Measurements from ENCODE around the gene THBS1. TPM values are rescaled to one million over a fixed set of nuclear protein-coding genes. Genes with fewer than 3 reads are reported as not detected.

The THBS1 gene
- total and polyA plus RNA-seq, 4 donors = 35.3 to 544 (median 325) TPM

DNA sequence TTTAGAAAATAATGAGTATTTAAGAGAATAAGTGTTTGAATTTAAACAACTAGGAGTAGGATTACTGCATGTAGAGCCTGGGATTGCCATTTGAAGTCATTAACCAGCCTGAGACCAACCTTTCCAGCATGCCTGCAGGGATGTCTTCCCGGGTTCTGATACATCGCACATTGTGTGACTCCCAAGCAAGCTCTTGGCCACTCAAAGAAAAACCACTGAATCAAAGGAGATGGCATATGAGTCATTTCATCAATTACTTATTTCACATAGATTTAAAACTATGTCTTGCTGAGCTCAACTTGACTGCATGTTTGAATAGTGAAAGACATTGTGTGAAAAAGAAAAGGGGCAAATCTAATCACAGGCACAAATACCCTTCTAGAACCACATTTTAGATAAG, 15.0 kb upstream of the THBS1 start:
- Histone ChIP-seq H3K27me3 (ENCODE audit: control insufficient read depth in 3 of 3, insufficient read depth in 3 of 3, low read length in 2 of 3) (no peaks in the 10 kb centered on the region), H3K9me3 (ENCODE audit: control insufficient read depth in 4 of 4, insufficient read depth in 3 of 4, low read length in 3 of 4) (no peaks in the 10 kb centered on the region), H3K9ac (ENCODE audit: insufficient read depth in 1 of 2, low read length in 2 of 2) (no peak overlapping the region), H3K4me3 (no peak overlapping the region), H3K27ac (ENCODE audit: low read depth in 1 of 2, low read length in 1 of 2) (no peak overlapping the region), H3K36me3 (ENCODE audit: control insufficient read depth in 4 of 4, insufficient read depth in 4 of 4, low read length in 4 of 4) (no peaks in the 10 kb centered on the region), H3K4me1 (ENCODE audit: control insufficient read depth in 5 of 5, insufficient read depth in 5 of 5, low read length in 5 of 5) (peaks cover 0 to 11% (median 2%) of the 10 kb centered on the region in 5 donors)
- DNase-seq (no peak), ATAC-seq (ENCODE audit: insufficient read depth, low FRiP score) (no peak)
- 96 to 98% methylated on average over 2 of the region's 2 CpGs for WGBS, 2 donors
- TF ChIP-seq, protein P1, sequence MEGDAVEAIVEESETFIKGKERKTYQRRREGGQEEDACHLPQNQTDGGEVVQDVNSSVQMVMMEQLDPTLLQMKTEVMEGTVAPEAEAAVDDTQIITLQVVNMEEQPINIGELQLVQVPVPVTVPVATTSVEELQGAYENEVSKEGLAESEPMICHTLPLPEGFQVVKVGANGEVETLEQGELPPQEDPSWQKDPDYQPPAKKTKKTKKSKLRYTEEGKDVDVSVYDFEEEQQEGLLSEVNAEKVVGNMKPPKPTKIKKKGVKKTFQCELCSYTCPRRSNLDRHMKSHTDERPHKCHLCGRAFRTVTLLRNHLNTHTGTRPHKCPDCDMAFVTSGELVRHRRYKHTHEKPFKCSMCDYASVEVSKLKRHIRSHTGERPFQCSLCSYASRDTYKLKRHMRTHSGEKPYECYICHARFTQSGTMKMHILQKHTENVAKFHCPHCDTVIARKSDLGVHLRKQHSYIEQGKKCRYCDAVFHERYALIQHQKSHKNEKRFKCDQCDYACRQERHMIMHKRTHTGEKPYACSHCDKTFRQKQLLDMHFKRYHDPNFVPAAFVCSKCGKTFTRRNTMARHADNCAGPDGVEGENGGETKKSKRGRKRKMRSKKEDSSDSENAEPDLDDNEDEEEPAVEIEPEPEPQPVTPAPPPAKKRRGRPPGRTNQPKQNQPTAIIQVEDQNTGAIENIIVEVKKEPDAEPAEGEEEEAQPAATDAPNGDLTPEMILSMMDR (IDR thresholded peaks at IDR 0.05; ENCODE audit: control extremely low read depth, extremely low read depth) = no peak

DNA sequence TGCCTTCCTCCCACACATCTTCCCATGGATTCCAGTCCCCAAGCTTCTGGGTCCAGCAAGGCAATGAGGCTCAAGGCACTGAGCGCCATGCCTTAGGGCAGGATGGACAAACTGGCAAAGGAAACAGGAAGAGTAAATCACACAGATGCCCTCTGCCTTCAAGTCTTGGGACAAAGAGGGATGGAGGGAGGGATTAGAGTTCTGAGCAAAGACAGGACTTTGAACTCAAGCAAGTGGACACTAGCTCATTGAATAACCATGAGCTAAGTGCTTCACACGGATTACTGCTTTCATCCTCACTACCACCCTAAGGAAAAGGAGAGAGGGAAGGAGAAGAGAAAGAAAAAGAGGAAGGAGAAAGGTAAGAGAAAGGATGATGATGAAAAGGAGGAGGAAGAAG, 7.6 kb upstream of the THBS1 start:
- ATAC-seq (ENCODE audit: insufficient read depth, low FRiP score) (no peak), DNase-seq (no peak)
- H3K9me3 ChIP-seq (ENCODE audit: control insufficient read depth in 4 of 4, insufficient read depth in 3 of 4, low read length in 3 of 4) = no peaks in the 10 kb centered on the region
- 90 to 95% methylated on average over 2 of the region's 2 CpGs for WGBS, 2 donors
- H3K27me3 ChIP-seq (ENCODE audit: control insufficient read depth in 3 of 3, insufficient read depth in 3 of 3, low read length in 2 of 3) = no peaks in the 10 kb centered on the region
- no peak overlapping the region for H3K4me3 ChIP-seq
- H3K27ac ChIP-seq (ENCODE audit: low read depth in 1 of 2, low read length in 1 of 2) = no peak overlapping the region
- no peaks in the 10 kb centered on the region for H3K36me3 ChIP-seq (ENCODE audit: control insufficient read depth in 4 of 4, insufficient read depth in 4 of 4, low read length in 4 of 4)
- TF ChIP-seq, protein P1 (IDR thresholded peaks at IDR 0.05; ENCODE audit: control extremely low read depth, extremely low read depth) = no peak
- peaks cover 0 to 25% (median 2%) of the 10 kb centered on the region in 5 donors for H3K4me1 ChIP-seq (ENCODE audit: control insufficient read depth in 5 of 5, insufficient read depth in 5 of 5, low read length in 5 of 5)
- H3K9ac ChIP-seq (ENCODE audit: insufficient read depth in 1 of 2, low read length in 2 of 2) = no peak overlapping the region

DNA sequence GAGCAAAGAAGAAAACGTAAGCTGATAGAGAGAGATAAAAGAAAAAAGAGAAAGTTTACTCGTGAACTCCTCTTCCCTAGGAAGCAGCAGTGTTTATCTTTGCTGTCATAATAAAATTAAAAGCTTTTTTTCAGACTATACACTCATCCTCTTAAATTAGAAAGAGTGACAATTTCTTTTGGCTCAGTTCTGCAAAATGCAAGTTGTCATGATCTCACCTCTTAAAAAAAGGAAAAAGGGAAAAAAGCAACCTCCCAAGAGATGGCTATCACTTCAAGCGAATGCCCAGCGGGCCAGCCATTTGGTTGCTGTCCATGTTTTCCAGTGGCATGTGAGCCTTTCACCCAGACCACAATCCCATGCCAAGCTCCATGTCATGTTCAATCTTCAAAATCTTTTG, 7.0 kb upstream of the THBS1 start:
- ATAC-seq (ENCODE audit: insufficient read depth, low FRiP score) (no peak), DNase-seq (no peak)
- TF ChIP-seq, protein P1 (IDR thresholded peaks at IDR 0.05; ENCODE audit: control extremely low read depth, extremely low read depth) = no peak
- Histone ChIP-seq H3K9me3 (ENCODE audit: control insufficient read depth in 4 of 4, insufficient read depth in 3 of 4, low read length in 3 of 4) (no peaks in the 10 kb centered on the region), H3K27me3 (ENCODE audit: control insufficient read depth in 3 of 3, insufficient read depth in 3 of 3, low read length in 2 of 3) (no peaks in the 10 kb centered on the region), H3K4me1 (ENCODE audit: control insufficient read depth in 5 of 5, insufficient read depth in 5 of 5, low read length in 5 of 5) (peaks cover 0 to 30% (median 4%) of the 10 kb centered on the region in 5 donors), H3K36me3 (ENCODE audit: control insufficient read depth in 4 of 4, insufficient read depth in 4 of 4, low read length in 4 of 4) (no peaks in the 10 kb centered on the region), H3K27ac (ENCODE audit: low read depth in 1 of 2, low read length in 1 of 2) (no peak overlapping the region), H3K4me3 (no peak overlapping the region), H3K9ac (ENCODE audit: insufficient read depth in 1 of 2, low read length in 2 of 2) (no peak overlapping the region)
- WGBS, 2 donors = 63 to 64% methylated on average over 4 of the region's 4 CpGs

DNA sequence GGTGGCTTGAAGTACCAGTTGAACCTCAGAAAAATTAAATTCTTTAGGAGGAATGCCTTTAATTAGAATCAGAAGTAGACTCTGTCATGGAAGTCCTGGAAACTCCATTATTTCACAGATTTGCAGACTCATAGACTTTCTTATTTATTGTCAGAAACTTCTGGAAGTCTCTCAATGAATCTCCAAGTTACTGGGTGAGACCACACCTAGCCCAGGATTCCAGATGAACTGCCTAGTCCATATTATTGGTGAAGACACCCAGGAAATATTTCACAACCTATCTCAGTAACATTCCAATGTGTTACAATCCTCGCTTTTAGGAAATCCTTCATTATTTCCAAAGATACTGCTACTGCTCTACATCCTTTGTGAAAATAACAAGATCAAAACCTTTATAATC, 6.5 kb upstream of the THBS1 start:
- Histone ChIP-seq H3K4me3 (no peak overlapping the region), H3K27ac (ENCODE audit: low read depth in 1 of 2, low read length in 1 of 2) (no peak overlapping the region), H3K36me3 (ENCODE audit: control insufficient read depth in 4 of 4, insufficient read depth in 4 of 4, low read length in 4 of 4) (no peaks in the 10 kb centered on the region), H3K27me3 (ENCODE audit: control insufficient read depth in 3 of 3, insufficient read depth in 3 of 3, low read length in 2 of 3) (no peaks in the 10 kb centered on the region), H3K9ac (ENCODE audit: insufficient read depth in 1 of 2, low read length in 2 of 2) (no peak overlapping the region), H3K9me3 (ENCODE audit: control insufficient read depth in 4 of 4, insufficient read depth in 3 of 4, low read length in 3 of 4) (no peaks in the 10 kb centered on the region), H3K4me1 (ENCODE audit: control insufficient read depth in 5 of 5, insufficient read depth in 5 of 5, low read length in 5 of 5) (peaks cover 0 to 36% (median 4%) of the 10 kb centered on the region in 5 donors)
- TF ChIP-seq, protein P1 (IDR thresholded peaks at IDR 0.05; ENCODE audit: control extremely low read depth, extremely low read depth) = no peak
- DNase-seq (no peak), ATAC-seq (ENCODE audit: insufficient read depth, low FRiP score) (no peak)
- WGBS, 2 donors = 83 to 92% methylated on average over 1 of the region's 1 CpG

Measured in lung (tissue), 12 donors.